Mucosa of rectum (tissue), 2 donors: ENCODE data around the gene ALOX15.

Experiments
- H3K27ac ChIP-seq, 2 donors: one replicate each; pipeline ENCODE4 v1.7.0; 2013; ENCODE audit warnings: inconsistent platforms in 2 of 2, low read depth in 2 of 2, low read length in 2 of 2
- H3K27me3 ChIP-seq, 2 donors: one replicate each; pipeline ENCODE4 v1.7.0; 2013; ENCODE audit warnings: low read length in 2 of 2; ENCODE audit not compliant: control insufficient read depth in 2 of 2, insufficient read depth in 2 of 2
- H3K36me3 ChIP-seq, 2 donors: one replicate each; pipeline ENCODE4 v1.7.0; 2013; ENCODE audit warnings: low read length in 2 of 2; ENCODE audit not compliant: control insufficient read depth in 2 of 2, insufficient read depth in 2 of 2
- H3K4me1 ChIP-seq, 2 donors: one replicate each; pipeline ENCODE4 v1.7.0; 2013; ENCODE audit warnings: low read length in 2 of 2, mild to moderate bottlenecking in 1 of 2; ENCODE audit not compliant: control insufficient read depth in 2 of 2, insufficient read depth in 2 of 2
- H3K4me3 ChIP-seq, 2 donors: one replicate each; pipeline ENCODE4 v1.7.0; 2013; ENCODE audit warnings: low read length in 2 of 2
- H3K9ac ChIP-seq, 2 donors: one replicate each; pipeline ENCODE4 v1.7.0; 2013; ENCODE audit warnings: low read length in 2 of 2, low read depth in 1 of 2, mild to moderate bottlenecking in 1 of 2
- H3K9me3 ChIP-seq, 2 donors: one replicate each; pipeline ENCODE4 v1.7.0; 2013; ENCODE audit warnings: low read length in 2 of 2; ENCODE audit not compliant: control insufficient read depth in 2 of 2
- donor health status: healthy.
- donor health status: Normal muscosa, but diverticular disease.

The ALOX15 gene

DNA sequence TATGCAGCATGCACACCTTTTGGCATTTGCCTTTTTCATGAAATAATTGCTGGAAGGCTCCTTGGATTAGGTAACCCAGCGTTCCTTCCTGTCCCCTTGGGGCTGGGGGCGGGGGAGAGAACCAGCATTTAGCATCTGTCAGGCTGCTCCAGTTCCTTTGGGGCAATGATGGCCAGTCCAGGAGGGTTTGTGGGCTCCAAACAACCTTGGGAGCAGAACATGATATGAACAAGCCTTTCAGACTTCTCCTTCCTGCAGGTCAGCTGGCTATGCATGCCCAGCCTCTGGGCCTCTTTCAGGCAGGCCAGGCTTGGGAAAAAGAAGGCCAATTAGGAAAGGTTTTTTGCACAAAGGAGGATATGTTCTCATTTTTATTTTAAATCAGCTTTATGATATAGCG, 58.3 kb downstream of the ALOX15 start:
- Histone ChIP-seq H3K4me1 (peaks cover 4 to 7% of the 10 kb centered on the region in 2 donors), H3K27me3 (peaks cover 32 to 37% of the 10 kb centered on the region in 2 donors), H3K9ac (no peak overlapping the region), H3K27ac (no peak overlapping the region), H3K9me3 (no peaks in the 10 kb centered on the region), H3K4me3 (no peak overlapping the region), H3K36me3 (no peaks in the 10 kb centered on the region)

DNA sequence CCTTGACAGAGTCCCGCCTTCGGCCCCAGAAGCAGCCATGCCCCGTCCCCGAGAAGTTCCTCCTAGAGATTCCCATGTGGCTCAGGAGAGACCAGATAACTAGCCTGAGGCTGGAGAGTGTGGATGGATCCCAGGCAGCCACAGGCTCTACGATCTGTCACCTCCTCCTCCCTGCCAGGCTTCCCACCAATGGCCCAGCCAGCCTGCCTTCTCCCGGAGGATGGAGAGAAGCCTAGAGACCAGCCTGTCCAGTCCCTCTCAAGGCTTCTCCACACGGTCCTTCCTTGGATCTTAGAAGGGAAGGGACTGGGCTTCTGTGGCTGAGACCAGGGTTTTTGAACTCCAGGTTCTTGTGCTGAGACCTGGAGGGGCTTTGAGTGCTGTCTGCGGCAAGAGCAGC, 58.8 kb downstream of the ALOX15 start:
- Histone ChIP-seq H3K9me3 (no peaks in the 10 kb centered on the region), H3K4me1 (peaks cover 4 to 7% of the 10 kb centered on the region in 2 donors), H3K9ac (no peak overlapping the region), H3K4me3 (no peak overlapping the region), H3K36me3 (no peaks in the 10 kb centered on the region), H3K27ac (no peak overlapping the region), H3K27me3 (peaks cover 32 to 37% of the 10 kb centered on the region in 2 donors)

DNA sequence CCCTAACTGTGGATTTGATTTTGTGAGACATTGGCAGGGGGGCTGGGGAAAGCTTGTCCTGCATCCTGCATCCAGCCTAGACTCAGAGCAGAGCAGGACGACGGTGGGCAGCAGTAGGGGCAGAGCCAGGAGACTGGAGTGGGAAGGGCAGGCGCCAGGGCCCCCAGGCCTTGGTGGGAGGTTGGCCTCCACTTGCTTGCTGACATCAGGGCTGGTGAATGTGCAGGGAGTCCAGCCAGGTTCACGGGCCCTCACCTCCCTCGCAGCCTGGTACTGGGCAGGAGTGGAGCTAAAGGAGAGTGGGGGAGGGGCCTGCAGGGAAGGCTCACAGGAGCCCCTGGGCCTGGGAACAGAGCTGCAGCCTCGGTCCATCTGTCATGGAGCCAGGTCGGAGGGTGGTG, 59.4 kb downstream of the ALOX15 start:
- H3K27me3 ChIP-seq = peaks cover 32 to 37% of the 10 kb centered on the region in 2 donors
- H3K9ac ChIP-seq = no peak overlapping the region
- H3K36me3 ChIP-seq = no peaks in the 10 kb centered on the region
- no peak overlapping the region for H3K4me3 ChIP-seq
- no peaks in the 10 kb centered on the region for H3K9me3 ChIP-seq
- peaks cover 4 to 7% of the 10 kb centered on the region in 2 donors for H3K4me1 ChIP-seq
- H3K27ac ChIP-seq = no peak overlapping the region
